Dermis lymphatic vessel endothelial cell (primary cell): ENCODE measurements around the gene MBD5. TPM values are rescaled to one million over a fixed set of nuclear protein-coding genes. Genes with fewer than 3 reads are reported as not detected.

ENCODE experiments used
- total RNA-seq: library from RNA; depleted of rRNA; stranded (reverse); fragments of >200 nt; gene quantifications from 2 replicates; pipeline ENCODE4 v1.2.1, GENCODE V29; 2014

MBD5 gene
- total RNA-seq = 4.3 and 6.5 TPM in 2 replicates

DNA sequence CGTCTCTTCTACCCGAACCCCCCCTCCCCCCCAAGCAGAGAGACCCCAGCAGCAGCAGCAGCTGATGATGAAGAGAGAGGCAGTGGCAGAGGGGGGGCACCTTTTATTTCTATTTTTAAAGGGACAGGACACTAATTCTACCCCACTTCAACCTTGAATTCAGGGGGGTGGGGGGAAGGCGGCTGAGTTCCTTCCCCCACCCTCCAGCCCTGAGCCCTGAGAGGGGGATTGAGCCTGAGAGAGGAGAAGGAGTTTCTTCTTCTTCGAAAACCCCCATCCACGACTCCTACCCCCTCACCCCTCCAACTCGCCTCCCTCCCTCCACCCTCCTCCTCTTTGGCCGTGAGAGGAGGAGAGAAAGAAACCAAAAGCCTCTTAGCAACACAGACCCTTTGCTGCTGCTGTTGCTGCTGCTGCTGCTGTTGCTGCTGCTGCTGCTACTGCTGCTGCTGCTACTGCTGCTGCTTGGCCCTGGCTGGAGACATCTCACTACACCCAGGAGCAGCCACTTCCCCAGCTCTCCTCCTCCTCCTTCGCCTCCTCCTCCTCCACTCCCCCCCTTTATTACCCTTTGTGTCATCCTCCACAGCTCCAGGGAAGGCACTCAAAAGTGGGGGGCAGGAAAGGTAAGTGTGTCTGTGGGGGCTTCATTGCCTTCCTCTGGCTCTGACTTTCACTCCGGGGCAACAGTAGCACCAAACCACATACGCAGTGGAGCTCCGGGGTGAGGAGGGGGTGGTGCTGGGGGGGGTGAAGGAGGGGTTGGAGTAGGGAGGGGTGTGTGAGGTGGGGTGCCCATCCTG, at the start of gene MBD5:
TSS of gene MBD5 (plus strand) at position 33 of the 803 bp plus-strand sequence.

DNA sequence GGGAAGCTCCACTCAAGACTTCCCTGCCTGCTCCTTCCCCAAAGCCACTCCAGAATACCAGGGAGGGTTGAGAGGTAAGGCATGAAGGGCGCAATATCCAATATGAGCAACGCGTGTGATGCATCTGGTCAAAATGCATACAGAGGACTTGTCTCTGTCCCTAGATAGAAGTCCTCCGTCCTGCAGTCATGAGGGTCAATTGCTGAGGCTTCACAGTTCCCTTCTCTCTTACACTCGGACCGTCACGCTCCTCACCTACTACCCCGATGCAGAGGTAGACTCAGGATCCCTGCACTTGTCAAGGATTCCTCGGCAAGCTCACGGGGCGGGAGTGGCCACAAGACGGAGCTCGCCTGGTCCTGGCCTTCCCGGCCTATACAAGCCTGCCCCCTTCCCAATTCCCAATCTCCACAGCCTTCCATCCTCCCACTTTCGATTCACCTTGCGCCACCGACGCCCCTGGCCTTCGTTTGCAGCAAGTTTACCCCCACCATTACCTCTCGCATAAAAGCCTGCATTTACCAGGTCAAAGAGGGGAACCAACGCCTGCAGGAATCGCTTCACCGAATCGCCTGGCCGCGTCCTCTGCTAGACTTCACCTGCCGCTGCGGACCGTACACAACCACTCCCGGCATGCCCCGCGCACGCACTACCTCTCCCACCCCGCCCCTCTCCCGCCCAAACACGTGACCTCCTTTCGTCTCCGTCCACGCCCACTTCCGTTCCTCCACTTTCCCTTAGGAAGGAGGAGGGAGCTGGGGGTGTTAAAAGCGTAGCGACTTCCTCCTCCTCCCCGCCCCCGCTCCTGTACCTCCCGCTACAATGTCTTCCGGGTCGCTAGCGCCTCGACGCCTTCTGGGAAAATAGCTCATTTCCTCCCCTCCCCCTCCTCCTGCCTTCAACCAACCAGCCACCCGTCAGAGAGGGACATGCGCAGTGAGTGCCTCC, 506 bp upstream of the MBD5 start, which contains the start of gene ORC4:
TSS of gene ORC4 (minus strand) at position 627 of the 948 bp plus-strand sequence. CDS start 44,779 bp downstream, outside the sequence.

Other genes with a start within 250 kb of the MBD5 start
- gene ACVR2A, start 176.1 kb upstream of the MBD5 start, total RNA-seq = 5.1 and 7.6 TPM in 2 replicates
- 20.2 and 24.5 TPM in 2 replicates for gene ORC4, start 354 bp upstream of the MBD5 start, total RNA-seq